GM12878 (cell line): ENCODE measurements around the gene KDM2A. TPM values are rescaled to one million over a fixed set of nuclear protein-coding genes. Genes with fewer than 3 reads are reported as not detected.

Source experiments
- ATAC-seq: fragments of 200-7000 bp; cut with Tn5 transposase; 3 replicates; pipeline ENCODE4 v1.9.1; 2020; ENCODE audit warnings: mild to moderate bottlenecking, moderate library complexity
- BruUV-seq: library from RNA; stranded (reverse); fragments of 400-500 nt; replicated peaks from 2 replicates; lab custom pipeline; 2021; lab: Mats Ljungman, UMichigan
- CTCF ChIA-PET: fragments of 300-600 bp; sonication (Branson Sonifier 250); formaldehyde crosslinking; extraction: SDS; loops from one replicate; lab custom pipeline; 2021; ENCODE audit warnings: inconsistent platforms; lab: Yijun Ruan, JAX
- POLR2A ChIA-PET: fragments of 350-600 bp; formaldehyde crosslinking; extraction: SDS; loops from one replicate; lab custom pipeline; 2021; ENCODE audit warnings: inconsistent platforms; lab: Charles Lee
- RAD21 ChIA-PET: fragments of 300-600 bp; sonication (Branson Sonifier 250); formaldehyde crosslinking; loops from one replicate; lab custom pipeline; 2023; ENCODE audit warnings: antibody characterized with exemption; ENCODE audit not compliant: unreplicated experiment; lab: Charles Lee
- SMC1A ChIA-PET: fragments of 300-600 bp; sonication (Branson Sonifier 250); formaldehyde crosslinking; loops from one replicate; lab custom pipeline; 2023; ENCODE audit not compliant: unreplicated experiment, uncharacterized antibody; lab: Charles Lee
- DNase-seq: peaks from one replicate; pipeline ENCODE4 v3.0.0-alpha.2; 2011; ENCODE audit warnings: low read depth, low spot score
- FAIRE-seq: peaks from 3 replicates; lab custom pipeline; 2011; peaks lifted over from hg19 to GRCh38; lab: Jason Lieb, UNC
- H2AFZ ChIP-seq: 2 replicates; pipeline ENCODE4 v1.6.0; 2011; ENCODE audit warnings: low read depth, low read length, control low read depth; ENCODE audit not compliant: control insufficient read depth
- H3K27ac ChIP-seq: 2 replicates; pipeline ENCODE4 v1.5.1; 2011; ENCODE audit warnings: control low read depth; ENCODE audit not compliant: control insufficient read depth, insufficient read depth
- H3K27me3 ChIP-seq, 2 experiments: replicated peaks in 1 of 2; 2 replicates each; pipeline versions ENCODE4 v1.6.0 to v1.6.1; 2011; ENCODE audit warnings: low read length in 1 of 2; ENCODE audit not compliant: control insufficient read depth in 2 of 2, insufficient read depth in 2 of 2
- H3K36me3 ChIP-seq, 2 experiments: 2 replicates each; pipeline ENCODE4 v1.5.1; 2011; ENCODE audit warnings: low read length in 1 of 2; ENCODE audit not compliant: control insufficient read depth in 2 of 2, insufficient read depth in 2 of 2
- H3K4me1 ChIP-seq: 2 replicates; pipeline ENCODE4 v1.6.1; 2011; ENCODE audit warnings: mild to moderate bottlenecking, low read length, moderate library complexity, mixed read lengths; ENCODE audit not compliant: control insufficient read depth, insufficient read depth
- H3K4me2 ChIP-seq: 2 replicates; pipeline ENCODE4 v1.6.0; 2011; ENCODE audit warnings: control low read depth; ENCODE audit not compliant: control insufficient read depth, insufficient read depth
- H3K4me3 ChIP-seq: fragments of 200-600 bp; sonication (generic); 2 replicates; pipeline ENCODE4 v1.5.1; 2016
- H3K79me2 ChIP-seq: 2 replicates; pipeline ENCODE4 v1.6.0; 2011; ENCODE audit warnings: low read length; ENCODE audit not compliant: control insufficient read depth, insufficient read depth
- H3K9ac ChIP-seq: 2 replicates; pipeline ENCODE4 v1.8.0; 2011; ENCODE audit warnings: low read length, control low read depth, mixed read lengths; ENCODE audit not compliant: control insufficient read depth, insufficient read depth
- H3K9me3 ChIP-seq: replicated peaks from 3 replicates; pipeline ENCODE4 v1.5.1; 2011; ENCODE audit warnings: mild to moderate bottlenecking, low read length; ENCODE audit not compliant: control insufficient read depth, insufficient read depth
- H4K20me1 ChIP-seq: 2 replicates; pipeline ENCODE4 v1.6.0; 2011; ENCODE audit not compliant: control insufficient read depth, insufficient read depth
- ATF7 ChIP-seq: fragments of 450-650 bp; IDR thresholded peaks from 2 replicates; pipeline ENCODE4 v1.6.1; 2016; ENCODE audit warnings: low read depth, mild to moderate bottlenecking
- CREB1 ChIP-seq: IDR thresholded peaks from 2 replicates; pipeline ENCODE4 v1.6.1; 2012; ENCODE audit warnings: low read depth, mild to moderate bottlenecking, inconsistent platforms
- EZH2 ChIP-seq: IDR thresholded peaks from 2 replicates; pipeline ENCODE4 v1.6.1; 2012; ENCODE audit warnings: low read depth, mild to moderate bottlenecking, control low read depth, inconsistent platforms, low read length, borderline replicate concordance; ENCODE audit not compliant: control insufficient read depth
- MYC ChIP-seq: IDR thresholded peaks from 2 replicates; pipeline ENCODE4 v1.6.1; 2011; ENCODE audit warnings: mild to moderate bottlenecking, low read length, moderate library complexity, inconsistent platforms; ENCODE audit not compliant: insufficient read depth, insufficient replicate concordance, insufficient read length, severe bottlenecking
- NFYB ChIP-seq: IDR thresholded peaks from 2 replicates; pipeline ENCODE4 v1.6.1; 2011; ENCODE audit warnings: low read depth, mild to moderate bottlenecking, low read length, improper control_type of control experiment, moderate library complexity; ENCODE audit not compliant: insufficient read depth
- POLR2AphosphoS5 ChIP-seq: IDR thresholded peaks from 2 replicates; pipeline ENCODE4 v1.6.1; 2011; ENCODE audit warnings: mild to moderate bottlenecking, low read length, inconsistent platforms
- RAD21 ChIP-seq: IDR thresholded peaks from 2 replicates; pipeline ENCODE4 v1.6.1; 2011; ENCODE audit warnings: mild to moderate bottlenecking, low read depth, low read length, moderate library complexity; ENCODE audit not compliant: insufficient read depth
- ZZZ3 ChIP-seq: IDR thresholded peaks from 2 replicates; pipeline ENCODE4 v1.6.1; 2011; ENCODE audit warnings: low read depth; ENCODE audit not compliant: control insufficient read depth, insufficient read length
- WGBS: methylation state at CpG from one replicate; pipeline ENCODE4 v1.1.6; 2016; ENCODE audit warnings: low lambda C conversion rate; ENCODE audit not compliant: insufficient replicate concordance, insufficient coverage; ENCODE audit errors: missing lambda C conversion rate; 5-methylcytosine and 5-hydroxymethylcytosine counted together
- in situ Hi-C: fragments of 300-500 bp; cut with MboI; formaldehyde crosslinking; loops from 9 replicates; pipeline ENCODE4 v1.14.3; 2018; ENCODE audit warnings: mixed read lengths
- intact Hi-C: fragments of 100-400 bp; cut with micrococcal nuclease; formaldehyde crosslinking; loops from one replicate; pipeline ENCODE4 v1.14.2; 2022; ENCODE audit not compliant: unreplicated experiment
- polyA plus RNA-seq, 11 experiments: library from polyadenylated mRNA; depleted of rRNA in 4 of 11; unstranded in 6 of 11; stranded (reverse) in 5 of 11; fragments of >200 nt; fragmentation: Nextera tagmentation in 4 of 11; fragmentation: Illumina TruSeq in 1 of 11; extraction: Ambion mirVana in 4 of 11; extraction: Trizol in 1 of 11; gene quantifications; 1 replicate in 1 of 11; 2 replicates in 10 of 11; pipeline versions ENCODE4 v1.2.1 to v1.2.3, GENCODE V29; 2011 to 2016; ENCODE audit warnings: inconsistent platforms in 2 of 11, missing spikeins in 2 of 11, low read depth in 1 of 11
- total RNA-seq, 4 experiments: library from RNA; depleted of rRNA in 3 of 4; stranded (reverse); fragments of >200 nt in 3 of 4; fragmentation: Illumina TruSeq in 1 of 4; extraction: Trizol in 1 of 4; gene quantifications; 2 replicates each; pipeline versions ENCODE4 v1.2.1 to v1.2.3, GENCODE V29; 2013 to 2021
- TF ChIP-seq, protein P1 (sequence below): IDR thresholded peaks from 2 replicates; pipeline ENCODE4 v1.6.1; 2012; ENCODE audit warnings: mild to moderate bottlenecking, low read depth, low read length
- TF ChIP-seq, protein P2 (sequence below): fragments of 150-350 bp; IDR thresholded peaks from 2 replicates; pipeline ENCODE4 v1.6.1; 2016; ENCODE audit warnings: low read depth, low read length
- TF ChIP-seq, protein P3 (sequence below): IDR thresholded peaks from 2 replicates; pipeline ENCODE4 v1.6.1; 2012; ENCODE audit warnings: low read depth, low read length, improper control_type of control experiment
- TF ChIP-seq, protein P4 (sequence below): IDR thresholded peaks from 2 replicates; pipeline ENCODE4 v1.6.1; 2012; ENCODE audit warnings: low read depth, low read length, improper control_type of control experiment

The KDM2A gene
- total and polyA plus RNA-seq, 10 of the 15 experiments (the other 5 are each of a cell fraction or from before 2014, with no cell fraction given) = 10.5 to 69.3 (median 41.6) TPM

DNA sequence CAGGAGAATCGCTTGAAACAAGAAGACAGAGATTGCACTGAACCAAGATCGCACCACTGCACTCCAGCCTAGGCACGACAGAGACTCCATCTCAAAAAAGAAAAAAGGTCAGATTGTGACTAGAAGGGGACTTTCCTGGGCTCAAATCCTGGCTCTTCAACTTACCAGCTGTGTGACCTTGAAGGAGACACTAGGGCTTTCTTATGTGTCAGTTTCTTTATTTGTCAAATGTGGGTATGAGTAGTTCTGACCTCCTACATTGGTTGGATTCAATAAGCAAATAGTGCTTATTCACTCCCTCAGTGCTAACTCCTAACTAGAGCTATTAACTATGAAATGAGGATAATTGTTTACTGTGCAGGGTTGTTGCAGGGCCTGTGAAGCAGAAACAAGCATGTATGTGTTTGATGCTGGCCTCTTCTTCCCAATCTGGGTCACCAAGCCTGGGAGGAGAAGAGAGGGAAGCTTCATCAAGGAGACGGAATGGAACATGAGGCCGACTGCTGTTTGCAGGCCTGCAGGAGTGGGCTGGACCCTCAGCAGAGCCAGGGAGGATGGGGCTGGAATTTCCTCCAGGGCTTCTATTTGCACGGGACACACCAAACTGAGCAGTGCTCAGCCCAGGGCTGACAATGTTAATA lies 39.9 kb upstream of the KDM2A start:
- ChIA-PET SMC1A (interaction anchor here (1.5 to 2.7 kb wide), 3 partner anchors 43 to 91 kb away, joined by 5 to 8 read pairs (median 8); no protein-coding TSS in a partner anchor), POLR2A (no interaction called here), RAD21 (interaction anchor here (1.1 to 1.2 kb wide), 2 partner anchors 131 to 161 kb away, joined by 3 read pairs; no protein-coding TSS in a partner anchor), CTCF (interaction anchor here (0.8 to 6.1 kb wide), 4 partner anchors 90 to 272 kb away, joined by 3 to 114 read pairs (median 8); no protein-coding TSS in a partner anchor)
- BruUV-seq = no TSS peak
- peak; percentile 45 for DNase-seq
- Histone ChIP-seq H3K4me2 (0 out of 2 replicates have a peak overlapping the region, but pooled peaks have one; percentile 34), H3K27me3 (no peaks in the 10 kb centered on the region), H4K20me1 (no peaks in the 10 kb centered on the region), H3K4me1 (peaks cover 31% of the 10 kb centered on the region), H3K4me3 (no peak overlapping the region), H3K36me3 (no peaks in the 10 kb centered on the region), H3K9ac (no peak overlapping the region), H2AFZ (no peak overlapping the region), H3K27ac (peak overlapping the region; percentile 54; the same call in 1 of the 2 replicates), H3K79me2 (no peaks in the 10 kb centered on the region), H3K9me3 (no peaks in the 10 kb centered on the region)
- peak; percentile 56 for ATAC-seq
- in situ Hi-C loops = no loop called here
- 47% methylated on average over 6 of the region's 6 CpGs for WGBS
- intact Hi-C loops = no loop called here
- FAIRE-seq = no peak
- TF ChIP-seq ZZZ3 (no peak), EZH2 (no peak), POLR2AphosphoS5 (no peak), MYC (no peak), NFYB (no peak), ATF7 (no peak), CREB1 (no peak), RAD21 (no peak)
- TF ChIP-seq, protein P1, sequence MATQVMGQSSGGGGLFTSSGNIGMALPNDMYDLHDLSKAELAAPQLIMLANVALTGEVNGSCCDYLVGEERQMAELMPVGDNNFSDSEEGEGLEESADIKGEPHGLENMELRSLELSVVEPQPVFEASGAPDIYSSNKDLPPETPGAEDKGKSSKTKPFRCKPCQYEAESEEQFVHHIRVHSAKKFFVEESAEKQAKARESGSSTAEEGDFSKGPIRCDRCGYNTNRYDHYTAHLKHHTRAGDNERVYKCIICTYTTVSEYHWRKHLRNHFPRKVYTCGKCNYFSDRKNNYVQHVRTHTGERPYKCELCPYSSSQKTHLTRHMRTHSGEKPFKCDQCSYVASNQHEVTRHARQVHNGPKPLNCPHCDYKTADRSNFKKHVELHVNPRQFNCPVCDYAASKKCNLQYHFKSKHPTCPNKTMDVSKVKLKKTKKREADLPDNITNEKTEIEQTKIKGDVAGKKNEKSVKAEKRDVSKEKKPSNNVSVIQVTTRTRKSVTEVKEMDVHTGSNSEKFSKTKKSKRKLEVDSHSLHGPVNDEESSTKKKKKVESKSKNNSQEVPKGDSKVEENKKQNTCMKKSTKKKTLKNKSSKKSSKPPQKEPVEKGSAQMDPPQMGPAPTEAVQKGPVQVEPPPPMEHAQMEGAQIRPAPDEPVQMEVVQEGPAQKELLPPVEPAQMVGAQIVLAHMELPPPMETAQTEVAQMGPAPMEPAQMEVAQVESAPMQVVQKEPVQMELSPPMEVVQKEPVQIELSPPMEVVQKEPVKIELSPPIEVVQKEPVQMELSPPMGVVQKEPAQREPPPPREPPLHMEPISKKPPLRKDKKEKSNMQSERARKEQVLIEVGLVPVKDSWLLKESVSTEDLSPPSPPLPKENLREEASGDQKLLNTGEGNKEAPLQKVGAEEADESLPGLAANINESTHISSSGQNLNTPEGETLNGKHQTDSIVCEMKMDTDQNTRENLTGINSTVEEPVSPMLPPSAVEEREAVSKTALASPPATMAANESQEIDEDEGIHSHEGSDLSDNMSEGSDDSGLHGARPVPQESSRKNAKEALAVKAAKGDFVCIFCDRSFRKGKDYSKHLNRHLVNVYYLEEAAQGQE = no peak
- TF ChIP-seq, protein P2, sequence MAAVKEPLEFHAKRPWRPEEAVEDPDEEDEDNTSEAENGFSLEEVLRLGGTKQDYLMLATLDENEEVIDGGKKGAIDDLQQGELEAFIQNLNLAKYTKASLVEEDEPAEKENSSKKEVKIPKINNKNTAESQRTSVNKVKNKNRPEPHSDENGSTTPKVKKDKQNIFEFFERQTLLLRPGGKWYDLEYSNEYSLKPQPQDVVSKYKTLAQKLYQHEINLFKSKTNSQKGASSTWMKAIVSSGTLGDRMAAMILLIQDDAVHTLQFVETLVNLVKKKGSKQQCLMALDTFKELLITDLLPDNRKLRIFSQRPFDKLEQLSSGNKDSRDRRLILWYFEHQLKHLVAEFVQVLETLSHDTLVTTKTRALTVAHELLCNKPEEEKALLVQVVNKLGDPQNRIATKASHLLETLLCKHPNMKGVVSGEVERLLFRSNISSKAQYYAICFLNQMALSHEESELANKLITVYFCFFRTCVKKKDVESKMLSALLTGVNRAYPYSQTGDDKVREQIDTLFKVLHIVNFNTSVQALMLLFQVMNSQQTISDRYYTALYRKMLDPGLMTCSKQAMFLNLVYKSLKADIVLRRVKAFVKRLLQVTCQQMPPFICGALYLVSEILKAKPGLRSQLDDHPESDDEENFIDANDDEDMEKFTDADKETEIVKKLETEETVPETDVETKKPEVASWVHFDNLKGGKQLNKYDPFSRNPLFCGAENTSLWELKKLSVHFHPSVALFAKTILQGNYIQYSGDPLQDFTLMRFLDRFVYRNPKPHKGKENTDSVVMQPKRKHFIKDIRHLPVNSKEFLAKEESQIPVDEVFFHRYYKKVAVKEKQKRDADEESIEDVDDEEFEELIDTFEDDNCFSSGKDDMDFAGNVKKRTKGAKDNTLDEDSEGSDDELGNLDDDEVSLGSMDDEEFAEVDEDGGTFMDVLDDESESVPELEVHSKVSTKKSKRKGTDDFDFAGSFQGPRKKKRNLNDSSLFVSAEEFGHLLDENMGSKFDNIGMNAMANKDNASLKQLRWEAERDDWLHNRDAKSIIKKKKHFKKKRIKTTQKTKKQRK = no peak
- TF ChIP-seq, protein P3, sequence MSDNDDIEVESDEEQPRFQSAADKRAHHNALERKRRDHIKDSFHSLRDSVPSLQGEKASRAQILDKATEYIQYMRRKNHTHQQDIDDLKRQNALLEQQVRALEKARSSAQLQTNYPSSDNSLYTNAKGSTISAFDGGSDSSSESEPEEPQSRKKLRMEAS = no peak
- TF ChIP-seq, protein P4, sequence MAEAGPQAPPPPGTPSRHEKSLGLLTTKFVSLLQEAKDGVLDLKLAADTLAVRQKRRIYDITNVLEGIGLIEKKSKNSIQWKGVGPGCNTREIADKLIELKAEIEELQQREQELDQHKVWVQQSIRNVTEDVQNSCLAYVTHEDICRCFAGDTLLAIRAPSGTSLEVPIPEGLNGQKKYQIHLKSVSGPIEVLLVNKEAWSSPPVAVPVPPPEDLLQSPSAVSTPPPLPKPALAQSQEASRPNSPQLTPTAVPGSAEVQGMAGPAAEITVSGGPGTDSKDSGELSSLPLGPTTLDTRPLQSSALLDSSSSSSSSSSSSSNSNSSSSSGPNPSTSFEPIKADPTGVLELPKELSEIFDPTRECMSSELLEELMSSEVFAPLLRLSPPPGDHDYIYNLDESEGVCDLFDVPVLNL = no peak
